Measurements from ENCODE around the gene TMEM30B. TPM values are rescaled to one million over a fixed set of nuclear protein-coding genes. Genes with fewer than 3 reads are reported as not detected.

Gene TMEM30B
- total and polyA plus RNA-seq, 2 experiments from 2014 or later = 0.32 to 0.45 TPM

- Histone ChIP-seq H3K9me3 (ENCODE audit: low read depth) (no peaks in the 10 kb centered on the region), H3K4me3 (peak overlapping the region; percentile 20), H3K27ac (no peak overlapping the region), H3K36me3 (no peaks in the 10 kb centered on the region), H3K4me1 (ENCODE audit: low read depth) (no peaks in the 10 kb centered on the region), H3K27me3 (peaks cover 71% of the 10 kb centered on the region)
- TF ChIP-seq, protein P1, sequence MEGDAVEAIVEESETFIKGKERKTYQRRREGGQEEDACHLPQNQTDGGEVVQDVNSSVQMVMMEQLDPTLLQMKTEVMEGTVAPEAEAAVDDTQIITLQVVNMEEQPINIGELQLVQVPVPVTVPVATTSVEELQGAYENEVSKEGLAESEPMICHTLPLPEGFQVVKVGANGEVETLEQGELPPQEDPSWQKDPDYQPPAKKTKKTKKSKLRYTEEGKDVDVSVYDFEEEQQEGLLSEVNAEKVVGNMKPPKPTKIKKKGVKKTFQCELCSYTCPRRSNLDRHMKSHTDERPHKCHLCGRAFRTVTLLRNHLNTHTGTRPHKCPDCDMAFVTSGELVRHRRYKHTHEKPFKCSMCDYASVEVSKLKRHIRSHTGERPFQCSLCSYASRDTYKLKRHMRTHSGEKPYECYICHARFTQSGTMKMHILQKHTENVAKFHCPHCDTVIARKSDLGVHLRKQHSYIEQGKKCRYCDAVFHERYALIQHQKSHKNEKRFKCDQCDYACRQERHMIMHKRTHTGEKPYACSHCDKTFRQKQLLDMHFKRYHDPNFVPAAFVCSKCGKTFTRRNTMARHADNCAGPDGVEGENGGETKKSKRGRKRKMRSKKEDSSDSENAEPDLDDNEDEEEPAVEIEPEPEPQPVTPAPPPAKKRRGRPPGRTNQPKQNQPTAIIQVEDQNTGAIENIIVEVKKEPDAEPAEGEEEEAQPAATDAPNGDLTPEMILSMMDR (IDR thresholded peaks at IDR 0.05; ENCODE audit: low read depth, low read length) = peak; percentile 40
- DNase-seq (ENCODE audit: low read depth in 1 of 2, low spot score in 1 of 2) = peak; percentile 50 to 54
Measured at GRCh38 chr14:61280526-61281185, 482 bp downstream of the TMEM30B start.

DNA sequence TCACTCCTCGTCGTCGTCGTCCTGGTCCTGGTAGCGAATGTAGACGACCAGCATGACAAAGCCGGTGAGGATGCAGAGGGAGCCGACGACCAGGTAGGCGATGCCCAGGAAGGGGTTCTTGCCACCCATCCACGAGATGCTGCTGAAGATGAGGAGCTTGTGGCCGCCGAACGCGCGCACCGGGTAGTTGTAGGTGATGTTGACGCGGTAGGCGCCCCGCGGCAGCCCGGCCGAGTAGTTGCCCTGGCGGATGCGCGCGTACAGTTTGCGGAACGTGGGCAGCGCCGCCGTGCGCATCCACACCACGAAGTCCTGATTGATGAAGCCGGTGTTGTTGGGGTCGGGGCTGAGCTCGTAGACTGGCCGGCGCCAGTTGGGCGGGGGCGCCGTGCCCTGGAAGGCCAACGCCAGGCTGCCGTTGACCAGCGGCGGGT lies 1.0 kb downstream of the TMEM30B start:
- Histone ChIP-seq H3K27me3 (peaks cover 71% of the 10 kb centered on the region), H3K4me3 (peak overlapping the region; percentile 20)
- TF ChIP-seq, protein P1 (IDR thresholded peaks at IDR 0.05; ENCODE audit: low read depth, low read length) = no peak

GRCh38 chr14:61279082-61279481 lies 2.1 kb downstream of the TMEM30B start:
- H3K27me3 ChIP-seq = peaks cover 71% of the 10 kb centered on the region
- H3K4me1 ChIP-seq (ENCODE audit: low read depth) = no peaks in the 10 kb centered on the region
- H3K27ac ChIP-seq = no peak overlapping the region
- H3K9me3 ChIP-seq (ENCODE audit: low read depth) = no peaks in the 10 kb centered on the region
- no peaks in the 10 kb centered on the region for H3K36me3 ChIP-seq
- H3K4me3 ChIP-seq = no peak overlapping the region
- no peak for DNase-seq (ENCODE audit: low read depth in 1 of 2, low spot score in 1 of 2)
- TF ChIP-seq, protein P1 (IDR thresholded peaks at IDR 0.05; ENCODE audit: low read depth, low read length) = no peak

More for the DNA sequence above, 1.0 kb downstream of the TMEM30B start:
- Histone ChIP-seq H3K36me3 (no peaks in the 10 kb centered on the region), H3K27ac (no peak overlapping the region), H3K9me3 (ENCODE audit: low read depth) (no peaks in the 10 kb centered on the region), H3K4me1 (ENCODE audit: low read depth) (no peaks in the 10 kb centered on the region)
- DNase-seq (ENCODE audit: low read depth in 1 of 2, low spot score in 1 of 2) = no peak

- H3K4me3 ChIP-seq = no peak overlapping the region
- H3K36me3 ChIP-seq = no peaks in the 10 kb centered on the region
- TF ChIP-seq, protein P1 (IDR thresholded peaks at IDR 0.05; ENCODE audit: low read depth, low read length) = no peak
Measured at GRCh38 chr14:61277784-61278183, 3.4 kb downstream of the TMEM30B start.

GRCh38 chr14:61277232-61277631 lies 3.9 kb downstream of the TMEM30B start:
- Histone ChIP-seq H3K27ac (no peak overlapping the region), H3K36me3 (no peaks in the 10 kb centered on the region), H3K4me1 (ENCODE audit: low read depth) (no peaks in the 10 kb centered on the region), H3K4me3 (no peak overlapping the region), H3K27me3 (peaks cover 56% of the 10 kb centered on the region), H3K9me3 (ENCODE audit: low read depth) (no peaks in the 10 kb centered on the region)
- DNase-seq (ENCODE audit: low read depth in 1 of 2, low spot score in 1 of 2) = no peak
- TF ChIP-seq, protein P1 (IDR thresholded peaks at IDR 0.05; ENCODE audit: low read depth, low read length) = no peak

More at GRCh38 chr14:61277784-61278183, 3.4 kb downstream of the TMEM30B start:
- peaks cover 61% of the 10 kb centered on the region for H3K27me3 ChIP-seq
- H3K27ac ChIP-seq = no peak overlapping the region
- H3K4me1 ChIP-seq (ENCODE audit: low read depth) = no peaks in the 10 kb centered on the region
- DNase-seq (ENCODE audit: low read depth in 1 of 2, low spot score in 1 of 2) = no peak
- no peaks in the 10 kb centered on the region for H3K9me3 ChIP-seq (ENCODE audit: low read depth)

Measured in cardiac muscle cell (in vitro differentiated cells and primary cell).